ENCODE measurements around the gene EMSY. TPM values are rescaled to one million over a fixed set of nuclear protein-coding genes. Genes with fewer than 3 reads are reported as not detected.

EMSY gene
- total RNA-seq, 1 donor from 2014 or later, result 20.2 TPM

DNA sequence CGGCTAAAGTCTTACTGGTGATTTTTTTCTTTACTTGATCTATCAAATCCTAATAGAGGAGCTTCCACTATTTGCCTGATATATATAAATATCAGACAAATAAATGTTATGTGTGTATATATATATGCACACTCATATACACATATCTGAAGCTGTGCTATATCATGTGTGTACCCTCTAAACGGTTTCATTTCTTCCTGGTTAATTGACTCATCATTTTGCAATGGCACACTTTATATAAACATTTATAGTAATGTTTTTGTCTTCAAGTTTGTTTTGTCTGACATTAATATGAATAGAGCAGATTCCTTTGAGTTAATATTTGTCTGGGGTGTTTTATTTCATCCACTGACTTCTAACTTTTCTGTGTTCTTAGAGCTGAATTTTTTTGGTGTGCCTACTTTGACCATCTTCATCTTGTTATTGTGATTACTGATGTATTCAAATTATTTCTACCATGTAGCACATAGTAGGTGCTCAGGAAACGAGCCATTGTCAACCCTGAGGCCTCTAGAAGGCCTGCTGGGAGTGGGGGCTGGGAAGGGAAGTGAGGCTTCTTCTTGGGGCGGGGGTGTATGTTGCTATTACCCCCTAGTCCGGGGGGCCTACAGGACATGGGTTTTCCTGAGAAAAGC, 143.1 kb downstream of the EMSY start:
- peaks cover 13% of the 10 kb centered on the region for H3K4me1 Mint-ChIP-seq (ENCODE audit: unreplicated experiment)
- H3K4me3 Mint-ChIP-seq (ENCODE audit: unreplicated experiment), result no peak overlapping the region
- no peaks in the 10 kb centered on the region for H3K27me3 Mint-ChIP-seq (ENCODE audit: unreplicated experiment)
- no peaks in the 10 kb centered on the region for H3K9me3 Mint-ChIP-seq (ENCODE audit: unreplicated experiment)
- no peak for DNase-seq (ENCODE audit: low spot score)
- TF ChIP-seq, protein P1, sequence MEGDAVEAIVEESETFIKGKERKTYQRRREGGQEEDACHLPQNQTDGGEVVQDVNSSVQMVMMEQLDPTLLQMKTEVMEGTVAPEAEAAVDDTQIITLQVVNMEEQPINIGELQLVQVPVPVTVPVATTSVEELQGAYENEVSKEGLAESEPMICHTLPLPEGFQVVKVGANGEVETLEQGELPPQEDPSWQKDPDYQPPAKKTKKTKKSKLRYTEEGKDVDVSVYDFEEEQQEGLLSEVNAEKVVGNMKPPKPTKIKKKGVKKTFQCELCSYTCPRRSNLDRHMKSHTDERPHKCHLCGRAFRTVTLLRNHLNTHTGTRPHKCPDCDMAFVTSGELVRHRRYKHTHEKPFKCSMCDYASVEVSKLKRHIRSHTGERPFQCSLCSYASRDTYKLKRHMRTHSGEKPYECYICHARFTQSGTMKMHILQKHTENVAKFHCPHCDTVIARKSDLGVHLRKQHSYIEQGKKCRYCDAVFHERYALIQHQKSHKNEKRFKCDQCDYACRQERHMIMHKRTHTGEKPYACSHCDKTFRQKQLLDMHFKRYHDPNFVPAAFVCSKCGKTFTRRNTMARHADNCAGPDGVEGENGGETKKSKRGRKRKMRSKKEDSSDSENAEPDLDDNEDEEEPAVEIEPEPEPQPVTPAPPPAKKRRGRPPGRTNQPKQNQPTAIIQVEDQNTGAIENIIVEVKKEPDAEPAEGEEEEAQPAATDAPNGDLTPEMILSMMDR (IDR thresholded peaks at IDR 0.05; ENCODE audit: unreplicated experiment), result no peak
- peak overlapping the region; percentile 93 for H3K27ac Mint-ChIP-seq (ENCODE audit: unreplicated experiment)
- H3K36me3 Mint-ChIP-seq (ENCODE audit: low read depth, unreplicated experiment), result no peaks in the 10 kb centered on the region

DNA sequence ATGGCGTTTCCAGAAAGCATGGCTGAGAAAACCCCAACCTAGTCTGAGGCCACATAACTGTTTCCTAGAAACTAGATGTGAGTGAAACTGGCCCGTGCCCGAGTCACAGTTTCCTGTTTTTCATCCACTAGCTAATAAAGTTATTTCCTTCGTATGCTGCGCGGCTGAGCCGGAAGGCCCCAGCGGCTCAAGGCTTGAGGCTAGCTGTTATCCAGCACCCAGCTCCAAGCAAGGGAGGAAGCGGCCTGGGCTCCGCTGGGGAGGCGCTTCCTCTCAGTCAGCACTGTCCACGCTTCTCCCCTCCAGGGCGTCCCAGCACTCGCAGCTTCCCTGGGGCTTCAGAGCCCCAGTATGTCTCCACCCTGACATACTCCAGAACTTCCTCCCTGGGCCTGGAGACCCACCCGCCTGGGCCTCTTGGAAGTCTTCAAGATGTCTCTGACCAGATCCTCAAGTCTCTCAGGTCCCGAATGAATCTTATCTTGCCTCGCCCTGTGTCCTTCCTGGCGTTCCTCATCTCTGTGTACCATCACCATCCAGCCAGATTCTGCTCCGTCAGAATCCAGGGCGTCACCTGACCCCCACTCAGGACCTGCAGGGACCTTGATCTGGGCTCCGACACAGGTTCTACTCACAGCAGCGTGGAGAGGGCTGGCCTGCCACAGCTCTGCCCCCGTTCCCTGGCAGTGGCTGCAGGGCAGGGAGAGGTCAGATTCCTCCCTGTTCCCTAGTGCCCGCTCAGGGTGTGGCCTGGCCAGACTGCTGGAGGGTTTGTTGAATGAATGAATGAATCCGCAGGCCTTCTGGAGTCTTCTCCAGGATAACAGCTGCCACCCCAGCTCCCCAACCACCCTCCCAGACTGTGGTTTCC, 143.9 kb downstream of the EMSY start:
- Mint-ChIP-seq H3K4me3 (ENCODE audit: unreplicated experiment) (no peak overlapping the region), H3K4me1 (ENCODE audit: unreplicated experiment) (peaks cover 13% of the 10 kb centered on the region), H3K27me3 (ENCODE audit: unreplicated experiment) (peaks cover 1% of the 10 kb centered on the region), H3K36me3 (ENCODE audit: low read depth, unreplicated experiment) (no peaks in the 10 kb centered on the region), H3K9me3 (ENCODE audit: unreplicated experiment) (no peaks in the 10 kb centered on the region), H3K27ac (ENCODE audit: unreplicated experiment) (peak overlapping the region; percentile 93)
- DNase-seq (ENCODE audit: low spot score), result peak; percentile 33
- TF ChIP-seq, protein P1 (IDR thresholded peaks at IDR 0.05; ENCODE audit: unreplicated experiment), result no peak

DNA sequence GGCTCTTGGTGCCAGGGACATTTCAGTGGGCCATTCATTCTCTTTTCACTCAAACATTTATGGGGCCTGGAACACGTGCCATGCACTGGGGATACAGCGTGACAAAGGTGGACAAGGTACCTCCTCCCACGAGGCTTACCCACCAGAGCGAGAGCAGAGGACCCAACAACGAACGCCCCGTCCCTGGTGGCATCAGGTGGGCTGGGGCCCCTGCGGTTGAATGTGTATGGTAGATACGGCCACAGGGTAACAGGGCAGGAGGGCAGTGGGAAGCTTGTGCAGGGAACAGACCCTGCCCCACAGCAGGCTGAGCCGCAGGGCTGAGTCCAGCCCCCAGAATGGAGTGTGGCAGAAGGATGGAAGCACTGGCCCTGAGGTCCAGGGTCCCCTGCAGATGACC, 144.7 kb downstream of the EMSY start:
- DNase-seq (ENCODE audit: low spot score), result no peak
- H3K27ac Mint-ChIP-seq (ENCODE audit: unreplicated experiment), result no peak overlapping the region

DNA sequence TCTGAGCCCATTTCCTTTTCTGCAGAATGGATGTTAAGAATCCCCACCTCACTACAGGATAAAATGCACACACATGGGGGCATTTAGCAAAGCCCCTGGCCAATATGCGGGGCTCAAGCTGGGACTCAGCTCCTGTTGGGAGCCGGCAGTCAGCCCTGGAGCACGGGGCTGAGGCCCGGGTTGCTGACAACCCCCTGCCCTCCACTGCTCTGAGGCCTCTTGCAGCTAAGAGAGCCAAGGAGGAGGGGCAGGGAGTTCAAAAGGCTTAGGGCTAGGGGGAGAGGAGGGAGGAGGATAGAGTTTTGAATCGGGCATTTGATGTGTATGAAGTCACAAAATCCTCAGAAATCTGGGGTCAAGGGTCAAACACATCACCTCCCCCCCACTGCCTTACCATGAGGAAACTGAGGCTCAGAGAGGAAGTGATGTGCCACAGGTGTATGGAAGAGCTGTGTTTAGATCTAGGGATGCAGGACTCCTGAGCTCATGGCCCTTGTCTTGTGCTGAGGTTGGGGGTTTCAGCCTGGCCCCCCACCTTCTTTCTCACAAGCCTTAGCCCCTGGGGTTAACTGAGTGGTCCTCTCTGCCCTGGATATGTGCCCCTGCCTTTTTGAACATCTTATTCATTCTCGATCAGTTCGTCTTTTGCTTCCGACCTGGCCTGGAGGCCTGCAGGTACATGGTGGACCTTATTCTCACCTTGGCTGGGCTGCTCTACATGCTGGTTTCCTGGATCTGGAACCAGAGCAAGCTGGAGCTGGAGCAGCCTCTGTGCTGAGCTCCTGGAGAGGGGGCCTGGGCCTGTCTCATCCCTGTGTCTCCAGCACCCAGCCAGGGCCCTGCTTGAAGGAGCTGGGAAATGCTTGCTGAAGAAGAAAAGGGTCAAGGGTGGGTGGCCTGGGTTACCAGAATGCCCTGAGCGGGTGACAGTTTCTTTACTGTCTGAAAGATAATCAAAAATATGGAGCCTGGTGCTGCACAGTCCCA, 145.4 kb downstream of the EMSY start:
- Mint-ChIP-seq H3K36me3 (ENCODE audit: low read depth, unreplicated experiment) (no peaks in the 10 kb centered on the region), H3K27me3 (ENCODE audit: unreplicated experiment) (peaks cover 1% of the 10 kb centered on the region), H3K4me3 (ENCODE audit: unreplicated experiment) (no peak overlapping the region), H3K27ac (ENCODE audit: unreplicated experiment) (no peak overlapping the region), H3K4me1 (ENCODE audit: unreplicated experiment) (peaks cover 13% of the 10 kb centered on the region), H3K9me3 (ENCODE audit: unreplicated experiment) (no peaks in the 10 kb centered on the region)
- DNase-seq (ENCODE audit: low spot score), result no peak
- TF ChIP-seq, protein P1 (IDR thresholded peaks at IDR 0.05; ENCODE audit: unreplicated experiment), result no peak

More for the DNA sequence above, 144.7 kb downstream of the EMSY start:
- Mint-ChIP-seq H3K4me3 (ENCODE audit: unreplicated experiment) (no peak overlapping the region), H3K9me3 (ENCODE audit: unreplicated experiment) (no peaks in the 10 kb centered on the region), H3K27me3 (ENCODE audit: unreplicated experiment) (peaks cover 1% of the 10 kb centered on the region), H3K36me3 (ENCODE audit: low read depth, unreplicated experiment) (no peaks in the 10 kb centered on the region), H3K4me1 (ENCODE audit: unreplicated experiment) (peaks cover 13% of the 10 kb centered on the region)
- TF ChIP-seq, protein P1 (IDR thresholded peaks at IDR 0.05; ENCODE audit: unreplicated experiment), result no peak
